Amygdala (tissue), 56 donors: ENCODE data around the gene NRIP1.
"Not testable (repeated sequence)": the region's sequence is repeated elsewhere in the genome, so short reads cannot be mapped to it uniquely, and the experiment has no call there.

Experiments used
- DNase-seq, 56 donors: peaks; one replicate each; lab custom pipeline; 2025; lab: John Stamatoyannopoulos, UW

The NRIP1 gene

DNA sequence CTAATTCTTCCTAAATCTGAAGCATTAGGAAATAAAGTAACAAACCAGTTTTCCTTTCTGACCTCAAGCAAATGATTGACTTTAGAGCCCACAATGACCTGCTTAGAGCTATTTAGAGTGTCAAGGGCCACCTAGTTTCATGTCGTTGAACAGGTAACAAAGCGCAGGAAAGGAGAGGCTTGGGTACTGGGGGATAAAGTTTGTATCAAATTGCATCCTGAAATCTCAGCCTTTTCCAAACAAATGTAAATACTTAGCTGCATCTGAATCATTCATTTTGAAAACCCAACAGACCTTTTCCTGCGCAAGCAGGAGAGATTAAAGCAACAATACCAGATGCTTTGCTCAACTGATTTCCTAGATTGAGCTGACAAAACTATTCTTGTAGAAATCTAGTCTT is 121.2 kb downstream of the NRIP1 start:
- no peak for DNase-seq

DNA sequence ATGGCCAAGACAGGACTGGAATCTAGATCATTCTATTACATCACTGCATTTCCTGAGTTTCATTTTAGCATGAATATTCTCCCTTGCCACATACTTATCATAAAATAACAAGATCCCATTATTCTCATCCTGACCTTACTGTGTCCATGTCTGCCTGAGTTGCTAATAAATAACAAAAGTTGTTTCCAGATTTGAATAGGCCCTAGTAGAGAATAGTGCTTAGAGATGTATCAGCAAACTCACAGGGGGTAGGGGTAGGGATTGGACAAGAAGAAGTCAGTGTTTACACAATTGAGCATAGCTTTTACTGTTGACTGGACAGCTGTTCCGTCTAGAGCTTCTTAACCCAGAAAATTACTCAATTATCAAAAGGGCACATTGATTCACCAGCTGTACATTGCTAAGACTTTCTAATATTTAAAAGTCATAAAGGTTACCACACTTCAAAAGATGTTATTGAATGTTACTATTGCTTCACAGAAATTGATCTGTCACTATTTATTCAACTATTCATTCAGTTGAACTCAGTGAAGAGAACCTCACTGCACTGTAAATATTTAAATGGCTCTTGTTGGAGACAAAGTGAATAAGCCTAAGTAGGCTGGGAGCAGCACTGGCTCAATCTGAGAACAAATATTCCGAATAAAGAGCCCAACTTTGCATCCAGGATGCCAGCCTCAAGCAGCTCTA is 121.9 kb downstream of the NRIP1 start:
- no peak for DNase-seq

DNA sequence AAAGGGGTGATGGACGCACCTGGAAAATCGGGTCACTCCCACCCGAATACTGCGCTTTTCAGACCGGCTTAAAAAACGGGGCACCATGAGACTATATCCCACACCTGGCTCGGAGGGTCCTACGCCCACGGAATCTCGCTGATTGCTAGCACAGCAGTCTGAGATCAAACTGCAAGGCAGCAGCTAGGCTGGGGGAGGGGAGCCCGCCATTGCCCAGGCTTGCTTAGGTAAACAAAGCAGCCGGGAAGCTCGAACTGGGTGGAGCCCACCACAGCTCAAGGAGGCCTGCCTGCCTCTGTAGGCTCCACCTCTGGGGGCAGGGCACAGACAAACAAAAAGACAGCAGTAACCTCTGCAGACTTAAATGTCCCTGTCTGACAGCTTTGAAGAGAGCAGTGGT is 137.5 kb downstream of the NRIP1 start:
- not testable (repeated sequence) for DNase-seq

DNA sequence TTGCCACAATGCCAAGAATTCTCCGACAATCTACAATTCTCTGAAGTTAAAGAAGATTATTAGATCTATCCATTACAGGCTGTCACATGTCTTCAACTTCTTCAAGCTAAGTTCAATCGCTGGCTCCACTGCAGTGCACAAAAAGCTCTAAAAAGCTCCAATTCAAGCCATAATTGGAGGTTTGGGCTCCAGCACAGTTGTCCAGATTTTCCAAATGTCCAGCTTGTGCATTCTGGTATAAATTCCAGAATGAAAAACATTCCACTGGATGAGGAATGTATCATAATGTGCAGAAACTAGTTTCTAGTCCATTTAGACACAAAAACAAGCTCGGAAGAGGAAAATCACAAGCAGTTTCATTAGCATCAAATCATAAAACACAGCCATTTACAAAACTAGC is 138.6 kb downstream of the NRIP1 start:
- no peak for DNase-seq

DNA sequence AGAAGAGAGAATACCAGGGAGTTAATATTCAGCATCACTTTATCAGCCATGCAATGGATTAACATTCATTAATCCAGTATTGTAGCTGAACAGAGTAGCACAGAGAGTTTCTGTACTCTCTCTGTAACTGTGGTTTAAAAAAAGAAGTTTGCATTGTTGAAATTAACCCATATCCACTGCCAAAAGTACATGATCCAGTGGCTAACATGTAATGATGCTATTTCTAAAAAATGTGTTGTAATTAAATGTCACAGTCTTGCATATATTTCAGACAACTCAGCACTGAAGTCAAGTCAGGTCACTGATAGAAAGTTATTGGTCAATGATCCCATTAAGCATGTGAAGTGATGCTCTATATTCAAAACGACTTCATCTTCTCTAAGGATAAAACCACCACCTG is 141.3 kb downstream of the NRIP1 start:
- DNase-seq = no peak

DNA sequence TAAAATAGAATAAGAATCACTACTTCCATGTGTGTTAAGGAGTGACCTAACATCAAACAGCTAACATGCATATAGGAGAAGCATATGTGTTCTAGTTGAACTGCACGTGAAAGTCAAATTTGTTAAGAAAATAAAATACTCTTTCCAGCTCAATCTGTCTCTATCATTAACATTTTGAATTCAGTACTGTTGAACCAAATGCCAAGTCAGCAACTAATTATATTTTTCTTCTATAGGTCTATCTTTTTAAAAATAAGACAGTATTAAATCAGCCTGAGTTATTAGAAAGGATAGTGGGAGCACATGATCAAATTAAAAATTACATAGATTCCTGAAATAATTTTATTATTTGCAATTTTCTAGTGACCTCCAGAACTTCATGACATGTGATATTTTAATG is 141.8 kb downstream of the NRIP1 start:
- no peak for DNase-seq

DNA sequence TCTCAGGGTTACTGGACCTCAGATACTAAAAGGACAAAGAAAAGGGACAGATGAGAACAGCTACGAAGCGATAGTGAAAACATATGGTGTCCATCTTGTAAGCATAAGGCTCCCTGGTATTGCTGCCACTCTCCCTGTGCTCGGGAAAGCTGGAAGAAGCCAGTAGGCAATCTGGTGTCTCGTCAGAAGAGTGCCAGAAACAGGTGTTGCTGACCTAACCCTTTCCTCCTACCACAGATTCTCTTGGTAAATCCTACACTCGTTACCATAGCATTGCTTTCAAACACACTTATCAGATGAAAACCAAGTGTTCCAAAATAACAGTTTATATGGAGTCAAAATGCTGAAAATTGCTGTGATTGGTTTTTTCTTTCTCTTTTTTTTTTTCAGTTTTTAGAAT is 146.3 kb downstream of the NRIP1 start:
- peak in 4 of 56 donors; percentile 1 to 9 (median 6) for DNase-seq

DNA sequence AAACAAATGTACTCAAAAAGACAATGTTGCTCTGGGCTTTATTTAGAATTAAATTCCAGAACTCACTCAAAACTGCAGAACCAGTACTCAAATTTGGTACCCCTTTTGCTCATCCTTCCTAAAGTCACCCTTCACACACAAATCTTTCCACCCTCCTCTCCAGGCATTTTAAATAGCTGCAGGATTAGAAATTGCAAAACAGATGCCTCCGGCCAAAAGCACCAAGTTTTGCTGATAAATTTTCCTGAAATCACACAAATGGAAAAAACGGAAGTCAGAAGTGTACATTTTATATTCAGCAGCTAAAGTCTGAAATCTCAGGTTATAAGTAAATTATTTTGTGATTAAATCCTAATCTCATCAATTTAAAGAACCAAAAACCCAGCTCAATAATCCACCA is 147.0 kb downstream of the NRIP1 start:
- DNase-seq = no peak

DNA sequence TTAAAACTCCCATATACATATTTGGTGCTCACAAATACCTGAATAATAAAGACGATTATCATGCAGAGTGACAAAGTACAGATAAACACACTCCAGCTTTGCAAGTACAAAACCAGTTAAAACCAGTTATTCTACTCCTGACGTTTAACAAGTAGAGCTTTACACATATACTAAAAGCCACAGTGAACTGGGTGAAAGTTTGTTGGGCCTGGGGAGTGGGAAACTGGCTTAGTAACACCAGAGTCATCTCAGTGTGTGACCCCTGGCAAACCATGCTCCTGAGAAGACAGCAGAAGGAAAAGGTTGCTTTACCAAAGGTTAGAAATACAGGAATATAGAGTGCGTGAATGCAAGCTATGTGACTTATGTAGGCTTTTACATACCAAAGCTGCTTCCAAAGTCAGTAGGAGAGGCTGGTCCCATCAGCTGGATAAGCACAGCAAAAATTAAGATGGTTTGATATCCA is 148.1 kb downstream of the NRIP1 start:
- no peak for DNase-seq

DNA sequence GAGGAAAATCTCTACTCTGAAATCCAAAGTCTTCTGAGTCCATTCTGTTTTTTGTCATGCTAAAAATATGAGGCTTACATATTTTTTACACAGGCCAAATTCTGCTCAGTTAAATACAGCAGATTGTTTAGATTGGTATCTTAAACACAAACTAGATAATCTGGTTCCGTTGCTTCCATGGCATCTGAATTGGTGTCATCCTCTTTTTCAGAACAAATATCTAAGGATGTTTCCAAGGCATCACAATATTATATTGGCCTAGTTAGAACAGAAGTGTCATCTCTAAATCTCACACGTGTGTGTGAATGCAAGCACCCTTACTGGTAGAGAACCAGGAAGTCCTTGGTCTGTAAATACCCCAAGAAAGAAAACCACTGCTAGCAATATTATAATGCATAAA is 151.2 kb downstream of the NRIP1 start:
- no peak for DNase-seq

DNA sequence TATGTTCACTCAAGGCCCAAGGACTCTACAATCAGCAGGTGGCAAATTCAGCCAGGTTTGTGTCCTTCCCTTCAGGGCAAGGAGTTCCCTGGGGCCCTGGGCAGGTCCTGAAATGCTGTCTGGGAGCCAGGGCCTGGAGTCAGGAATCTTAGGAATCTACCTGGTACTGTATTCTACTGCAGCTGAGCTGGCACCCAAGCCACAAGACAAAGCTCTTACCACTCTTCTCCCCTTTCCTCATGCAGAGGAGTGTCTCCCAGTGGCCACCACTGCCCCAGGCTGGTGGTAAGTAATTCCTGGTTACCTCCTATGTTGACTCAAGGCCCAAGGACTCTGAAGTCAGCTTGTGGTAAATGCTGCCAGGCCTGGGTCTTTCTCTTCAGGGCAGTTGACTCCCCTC is 153.4 kb downstream of the NRIP1 start:
- no peak for DNase-seq
